ENCODE data around the gene MAPT.

Gene MAPT

DNA sequence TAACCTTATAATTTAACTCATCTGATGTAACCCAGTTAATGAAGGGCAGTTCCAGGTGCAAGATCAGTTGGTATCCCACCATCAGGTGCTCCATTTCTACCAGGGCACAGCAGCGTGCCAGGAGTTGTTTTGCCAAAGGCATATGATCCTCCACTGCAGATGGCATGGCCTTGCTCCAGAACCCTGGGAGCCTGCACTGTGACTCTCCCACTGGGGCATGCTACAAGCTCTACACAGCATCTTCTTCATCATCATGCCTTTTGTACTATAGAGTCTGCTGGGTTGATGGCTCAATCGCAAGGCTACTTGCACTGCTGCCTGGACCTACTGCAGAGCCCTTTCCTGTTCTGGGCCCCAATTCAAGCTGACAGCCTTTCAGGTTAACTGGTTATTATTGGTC is 11.3 kb upstream of the MAPT start:
- TF ChIP-seq MYC (IDR thresholded peaks at IDR 0.05; ENCODE audit: low read depth, low read length): no peak
- TF ChIP-seq, protein P1, sequence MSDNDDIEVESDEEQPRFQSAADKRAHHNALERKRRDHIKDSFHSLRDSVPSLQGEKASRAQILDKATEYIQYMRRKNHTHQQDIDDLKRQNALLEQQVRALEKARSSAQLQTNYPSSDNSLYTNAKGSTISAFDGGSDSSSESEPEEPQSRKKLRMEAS (IDR thresholded peaks at IDR 0.05; ENCODE audit: low read depth, low read length): no peak
- TF ChIP-seq, protein P2, sequence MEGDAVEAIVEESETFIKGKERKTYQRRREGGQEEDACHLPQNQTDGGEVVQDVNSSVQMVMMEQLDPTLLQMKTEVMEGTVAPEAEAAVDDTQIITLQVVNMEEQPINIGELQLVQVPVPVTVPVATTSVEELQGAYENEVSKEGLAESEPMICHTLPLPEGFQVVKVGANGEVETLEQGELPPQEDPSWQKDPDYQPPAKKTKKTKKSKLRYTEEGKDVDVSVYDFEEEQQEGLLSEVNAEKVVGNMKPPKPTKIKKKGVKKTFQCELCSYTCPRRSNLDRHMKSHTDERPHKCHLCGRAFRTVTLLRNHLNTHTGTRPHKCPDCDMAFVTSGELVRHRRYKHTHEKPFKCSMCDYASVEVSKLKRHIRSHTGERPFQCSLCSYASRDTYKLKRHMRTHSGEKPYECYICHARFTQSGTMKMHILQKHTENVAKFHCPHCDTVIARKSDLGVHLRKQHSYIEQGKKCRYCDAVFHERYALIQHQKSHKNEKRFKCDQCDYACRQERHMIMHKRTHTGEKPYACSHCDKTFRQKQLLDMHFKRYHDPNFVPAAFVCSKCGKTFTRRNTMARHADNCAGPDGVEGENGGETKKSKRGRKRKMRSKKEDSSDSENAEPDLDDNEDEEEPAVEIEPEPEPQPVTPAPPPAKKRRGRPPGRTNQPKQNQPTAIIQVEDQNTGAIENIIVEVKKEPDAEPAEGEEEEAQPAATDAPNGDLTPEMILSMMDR (IDR thresholded peaks at IDR 0.05; ENCODE audit: low read depth, low read length): no peak
- no peak for TF ChIP-seq POLR2A (IDR thresholded peaks at IDR 0.05; ENCODE audit: extremely low read depth, insufficient read length)
- H3K4me3 ChIP-seq (ENCODE audit: low read depth, low read length): no peak overlapping the region
- DNase-seq (ENCODE audit: low read depth): no peak

DNA sequence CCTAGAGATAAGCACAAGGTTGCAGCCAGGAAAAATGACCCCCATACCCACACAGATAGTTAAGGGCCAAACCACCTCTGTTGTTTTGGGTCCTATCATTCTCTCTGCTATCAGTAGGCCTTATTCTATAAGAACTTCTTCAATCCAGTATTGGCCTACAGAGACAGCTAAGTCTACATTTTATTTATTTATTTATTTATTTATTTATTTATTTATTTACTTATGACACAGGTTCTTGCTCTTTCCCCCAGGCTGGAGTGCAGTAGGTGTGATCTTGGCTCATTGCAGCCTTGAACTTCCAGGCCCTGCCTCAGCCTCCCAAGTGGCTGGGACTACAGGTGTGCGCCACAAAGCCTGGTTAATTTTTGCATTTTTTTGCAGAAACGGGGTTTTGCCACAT is 7.5 kb upstream of the MAPT start:
- H3K4me3 ChIP-seq (ENCODE audit: low read depth, low read length): no peak overlapping the region
- TF ChIP-seq POLR2A (IDR thresholded peaks at IDR 0.05; ENCODE audit: extremely low read depth, insufficient read length) (no peak), MYC (IDR thresholded peaks at IDR 0.05; ENCODE audit: low read depth, low read length) (no peak)
- TF ChIP-seq, protein P2 (IDR thresholded peaks at IDR 0.05; ENCODE audit: low read depth, low read length): no peak
- TF ChIP-seq, protein P1 (IDR thresholded peaks at IDR 0.05; ENCODE audit: low read depth, low read length): no peak
- no peak for DNase-seq (ENCODE audit: low read depth)

DNA sequence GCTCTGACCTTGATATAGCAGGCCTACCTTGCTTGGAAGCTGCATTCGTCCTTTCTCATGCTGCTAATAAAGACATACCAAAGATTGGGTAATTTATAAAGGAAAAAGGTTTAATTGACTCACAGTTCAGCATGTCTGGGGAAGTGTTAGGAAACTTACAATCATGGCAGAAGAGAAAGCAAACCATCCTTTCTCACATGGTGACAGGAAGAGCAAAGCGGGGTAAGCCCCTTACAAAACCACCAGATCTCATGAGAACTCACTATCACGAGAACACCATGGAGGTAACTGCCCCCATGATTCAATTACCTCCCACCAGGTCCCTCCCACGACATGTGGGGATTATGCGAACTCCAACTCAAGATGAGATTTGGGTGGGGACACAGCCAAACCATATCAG is 6.0 kb upstream of the MAPT start:
- TF ChIP-seq, protein P1 (IDR thresholded peaks at IDR 0.05; ENCODE audit: low read depth, low read length): no peak
- TF ChIP-seq MYC (IDR thresholded peaks at IDR 0.05; ENCODE audit: low read depth, low read length) (no peak), POLR2A (IDR thresholded peaks at IDR 0.05; ENCODE audit: extremely low read depth, insufficient read length) (no peak)
- TF ChIP-seq, protein P2 (IDR thresholded peaks at IDR 0.05; ENCODE audit: low read depth, low read length): no peak
- DNase-seq (ENCODE audit: low read depth): no peak
- H3K4me3 ChIP-seq (ENCODE audit: low read depth, low read length): no peak overlapping the region

DNA sequence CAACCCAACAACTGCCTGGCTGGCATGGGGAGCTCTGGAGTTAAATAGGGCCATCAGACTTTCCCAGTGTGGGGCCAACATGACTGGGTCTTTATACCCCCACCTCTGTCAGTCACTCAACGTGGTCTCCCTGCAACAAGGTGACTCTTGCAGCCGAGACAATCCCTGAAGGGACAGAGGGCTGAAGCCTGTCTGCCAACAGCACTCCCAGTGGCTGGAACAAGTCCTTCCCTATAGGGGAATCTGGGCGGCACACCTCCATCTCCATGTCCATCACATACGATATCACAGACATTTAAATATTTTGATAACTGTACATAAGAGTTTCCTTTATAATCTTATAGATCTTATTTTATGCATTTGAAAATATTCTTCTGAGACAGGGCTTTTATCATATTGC is 4.8 kb upstream of the MAPT start:
- no peak for DNase-seq (ENCODE audit: low read depth)
- H3K4me3 ChIP-seq (ENCODE audit: low read depth, low read length): no peak overlapping the region
- TF ChIP-seq, protein P1 (IDR thresholded peaks at IDR 0.05; ENCODE audit: low read depth, low read length): no peak
- TF ChIP-seq, protein P2 (IDR thresholded peaks at IDR 0.05; ENCODE audit: low read depth, low read length): no peak
- TF ChIP-seq MYC (IDR thresholded peaks at IDR 0.05; ENCODE audit: low read depth, low read length): no peak
- no peak for TF ChIP-seq POLR2A (IDR thresholded peaks at IDR 0.05; ENCODE audit: extremely low read depth, insufficient read length)

DNA sequence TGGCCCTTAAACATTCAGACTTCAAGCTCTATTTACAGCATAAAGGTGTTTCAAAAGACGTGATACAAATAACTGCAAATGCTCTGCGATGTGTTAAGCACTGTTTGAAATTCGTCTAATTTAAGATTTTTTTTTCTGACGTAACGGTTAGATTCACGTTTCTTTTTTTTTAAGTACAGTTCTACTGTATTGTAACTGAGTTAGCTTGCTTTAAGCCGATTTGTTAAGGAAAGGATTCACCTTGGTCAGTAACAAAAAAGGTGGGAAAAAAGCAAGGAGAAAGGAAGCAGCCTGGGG is 681 bp upstream of the MAPT start:
- H3K4me3 ChIP-seq (ENCODE audit: low read depth, low read length): no peak overlapping the region
- DNase-seq (ENCODE audit: low read depth): no peak
- TF ChIP-seq MYC (IDR thresholded peaks at IDR 0.05; ENCODE audit: low read depth, low read length) (no peak), POLR2A (IDR thresholded peaks at IDR 0.05; ENCODE audit: extremely low read depth, insufficient read length) (no peak)
- TF ChIP-seq, protein P1 (IDR thresholded peaks at IDR 0.05; ENCODE audit: low read depth, low read length): no peak
- TF ChIP-seq, protein P2 (IDR thresholded peaks at IDR 0.05; ENCODE audit: low read depth, low read length): no peak

Measured in NB4 (cell line).